ENCODE data around the gene MYO3B. TPM values are rescaled to one million over a fixed set of nuclear protein-coding genes. Genes with fewer than 3 reads are reported as not detected.

Gene MYO3B
- total RNA-seq, 2 experiments from 2014 or later = 0.17 TPM; not detected in 1

DNA sequence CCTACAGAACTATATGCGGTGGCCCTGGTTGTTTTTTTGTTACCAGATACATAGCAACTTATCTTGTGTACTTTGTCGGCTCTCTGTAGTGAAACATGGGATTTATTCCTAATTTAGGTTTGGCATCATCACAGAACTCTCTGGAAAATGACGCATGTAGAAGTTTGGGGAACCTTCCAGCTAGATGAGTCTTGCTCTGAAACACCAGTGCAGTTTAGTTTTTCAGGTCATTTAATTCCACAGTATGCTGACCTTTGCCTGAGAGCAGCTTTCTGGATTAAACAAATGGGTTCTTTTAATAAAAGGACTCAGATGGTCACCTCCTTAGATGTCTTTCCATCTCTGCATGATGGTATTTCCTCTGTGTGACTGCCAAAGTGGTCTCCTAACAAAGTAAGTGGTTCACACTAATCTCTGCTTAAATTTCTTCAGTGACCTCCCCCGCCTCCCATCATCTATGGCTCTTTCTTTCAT lies 39.9 kb downstream of the MYO3B start:
- intact Hi-C loops (cut with micrococcal nuclease) = no loop called here
- Mint-ChIP-seq H3K27ac (no peak overlapping the region), H3K27me3 (ENCODE audit: low read depth) (peaks cover 7% of the 10 kb centered on the region), H3K4me3 (no peak overlapping the region), H3K9me3 (no peaks in the 10 kb centered on the region), H3K36me3 (ENCODE audit: low read depth) (no peaks in the 10 kb centered on the region), H3K4me1 (ENCODE audit: low read depth) (peaks cover 3% of the 10 kb centered on the region)
- CTCF ChIA-PET = no interaction called here
- DNase-seq = no peak

DNA sequence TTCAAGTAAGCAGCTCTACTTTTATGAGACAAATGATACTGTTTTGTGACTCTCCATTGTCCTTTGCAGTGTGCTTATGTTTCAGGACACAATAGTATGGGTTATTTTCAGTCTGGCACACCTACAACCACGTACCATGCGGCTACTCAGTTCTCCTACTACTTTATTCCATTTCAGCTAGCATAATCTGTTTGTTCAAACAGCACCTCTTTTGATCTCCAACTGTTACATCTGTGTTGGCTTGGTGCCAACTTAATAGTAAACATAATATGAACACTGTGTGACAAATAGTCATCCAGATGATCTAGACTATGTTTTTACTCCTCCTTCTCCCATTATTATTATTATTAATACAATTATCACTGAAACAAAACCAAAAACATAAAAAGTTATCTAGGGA lies 40.5 kb downstream of the MYO3B start:
- Mint-ChIP-seq H3K9me3 (no peaks in the 10 kb centered on the region), H3K27ac (no peak overlapping the region), H3K4me1 (ENCODE audit: low read depth) (no peaks in the 10 kb centered on the region), H3K27me3 (ENCODE audit: low read depth) (peaks cover 3% of the 10 kb centered on the region), H3K36me3 (ENCODE audit: low read depth) (no peaks in the 10 kb centered on the region), H3K4me3 (no peak overlapping the region)
- DNase-seq = no peak
- CTCF ChIA-PET = no interaction called here
- intact Hi-C loops (cut with micrococcal nuclease) = no loop called here

DNA sequence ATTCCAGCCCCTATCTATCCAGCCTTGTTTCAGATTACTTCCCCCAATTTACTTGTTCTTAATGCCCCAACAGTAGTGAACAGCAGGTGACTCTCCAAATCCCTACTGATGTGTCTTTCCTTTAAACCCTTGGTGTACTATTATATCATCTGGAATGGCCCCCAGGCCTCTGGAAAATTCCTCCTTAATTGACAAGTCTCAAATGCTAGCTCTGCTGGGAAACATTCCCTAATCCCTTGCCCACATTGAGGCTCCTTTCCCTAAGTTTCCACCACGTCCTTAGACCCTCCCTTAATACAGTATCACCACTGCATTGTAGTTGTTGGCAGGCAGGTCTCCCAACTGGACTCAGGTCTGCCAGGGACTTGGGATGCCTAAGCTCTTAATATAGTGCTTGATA lies 41.0 kb downstream of the MYO3B start:
- Mint-ChIP-seq H3K4me1 (ENCODE audit: low read depth) (no peaks in the 10 kb centered on the region), H3K27ac (no peak overlapping the region), H3K9me3 (no peaks in the 10 kb centered on the region), H3K36me3 (ENCODE audit: low read depth) (no peaks in the 10 kb centered on the region), H3K4me3 (no peak overlapping the region), H3K27me3 (ENCODE audit: low read depth) (peaks cover 3% of the 10 kb centered on the region)
- intact Hi-C loops (cut with micrococcal nuclease) = no loop called here
- no peak for DNase-seq
- CTCF ChIA-PET = no interaction called here

- Mint-ChIP-seq H3K36me3 (ENCODE audit: low read depth) (no peaks in the 10 kb centered on the region), H3K4me1 (ENCODE audit: low read depth) (no peaks in the 10 kb centered on the region), H3K4me3 (no peak overlapping the region), H3K9me3 (no peaks in the 10 kb centered on the region), H3K27me3 (ENCODE audit: low read depth) (peaks cover 4% of the 10 kb centered on the region), H3K27ac (no peak overlapping the region)
- DNase-seq = no peak
- intact Hi-C loops (cut with micrococcal nuclease) = loop anchor here (10.0 kb wide), 1 partner anchor 287 kb away; no protein-coding TSS in a partner anchor
- CTCF ChIA-PET = interaction anchor here (0.7 kb wide), 1 partner anchor 134 kb away, joined by 3 read pairs; no protein-coding TSS in a partner anchor
Measured at GRCh38 chr2:170221317-170222288, 43.7 kb downstream of the MYO3B start.

GRCh38 chr2:170222298-170222697 lies 44.4 kb downstream of the MYO3B start:
- no peaks in the 10 kb centered on the region for H3K36me3 Mint-ChIP-seq (ENCODE audit: low read depth)
- no peaks in the 10 kb centered on the region for H3K4me1 Mint-ChIP-seq (ENCODE audit: low read depth)
- DNase-seq = no peak
- H3K4me3 Mint-ChIP-seq = no peak overlapping the region
- no peak overlapping the region for H3K27ac Mint-ChIP-seq
- H3K9me3 Mint-ChIP-seq = no peaks in the 10 kb centered on the region
- intact Hi-C loops (cut with micrococcal nuclease) = loop anchor here (10.0 kb wide), 1 partner anchor 287 kb away; no protein-coding TSS in a partner anchor
- CTCF ChIA-PET = interaction anchor here (0.6 kb wide), 1 partner anchor 205 kb away, joined by 3 read pairs; no protein-coding TSS in a partner anchor
- peaks cover 4% of the 10 kb centered on the region for H3K27me3 Mint-ChIP-seq (ENCODE audit: low read depth)

GRCh38 chr2:170222842-170223241 lies 44.9 kb downstream of the MYO3B start:
- no peak overlapping the region for H3K4me3 Mint-ChIP-seq
- H3K36me3 Mint-ChIP-seq (ENCODE audit: low read depth) = no peaks in the 10 kb centered on the region
- CTCF ChIA-PET = interaction anchor here (0.6 kb wide), 1 partner anchor 205 kb away, joined by 3 read pairs; no protein-coding TSS in a partner anchor
- peaks cover 4% of the 10 kb centered on the region for H3K27me3 Mint-ChIP-seq (ENCODE audit: low read depth)
- intact Hi-C loops (cut with micrococcal nuclease) = loop anchor here (10.0 kb wide), 1 partner anchor 288 kb away; no protein-coding TSS in a partner anchor
- no peaks in the 10 kb centered on the region for H3K4me1 Mint-ChIP-seq (ENCODE audit: low read depth)
- no peak overlapping the region for H3K27ac Mint-ChIP-seq
- no peaks in the 10 kb centered on the region for H3K9me3 Mint-ChIP-seq
- DNase-seq = no peak

GRCh38 chr2:170224692-170225294 lies 46.8 kb downstream of the MYO3B start:
- intact Hi-C loops (cut with micrococcal nuclease) = loop anchor here (10.0 kb wide), 1 partner anchor 290 kb away; no protein-coding TSS in a partner anchor
- Mint-ChIP-seq H3K4me3 (no peak overlapping the region), H3K27ac (no peak overlapping the region), H3K36me3 (ENCODE audit: low read depth) (no peaks in the 10 kb centered on the region), H3K27me3 (ENCODE audit: low read depth) (peaks cover 4% of the 10 kb centered on the region), H3K9me3 (no peaks in the 10 kb centered on the region), H3K4me1 (ENCODE audit: low read depth) (no peaks in the 10 kb centered on the region)
- CTCF ChIA-PET = interaction anchor here (0.9 to 1.0 kb wide), 2 partner anchors 12 to 64 kb away, joined by 4 read pairs; no protein-coding TSS in a partner anchor
- DNase-seq = no peak

- CTCF ChIA-PET = no interaction called here
- DNase-seq = no peak
- Mint-ChIP-seq H3K4me3 (no peak overlapping the region), H3K9me3 (no peaks in the 10 kb centered on the region), H3K27me3 (ENCODE audit: low read depth) (peaks cover 4% of the 10 kb centered on the region), H3K4me1 (ENCODE audit: low read depth) (no peaks in the 10 kb centered on the region), H3K27ac (no peak overlapping the region), H3K36me3 (ENCODE audit: low read depth) (no peaks in the 10 kb centered on the region)
- intact Hi-C loops (cut with micrococcal nuclease) = loop anchor here (10.0 kb wide), 1 partner anchor 291 kb away; no protein-coding TSS in a partner anchor
Measured at GRCh38 chr2:170226216-170226615, 48.3 kb downstream of the MYO3B start.

GRCh38 chr2:170227507-170227947 lies 49.6 kb downstream of the MYO3B start:
- no peak for DNase-seq
- CTCF ChIA-PET = no interaction called here
- intact Hi-C loops (cut with micrococcal nuclease) = loop anchor here (10.0 kb wide), 1 partner anchor 293 kb away; no protein-coding TSS in a partner anchor
- Mint-ChIP-seq H3K27ac (no peak overlapping the region), H3K4me1 (ENCODE audit: low read depth) (no peaks in the 10 kb centered on the region), H3K9me3 (no peaks in the 10 kb centered on the region), H3K27me3 (ENCODE audit: low read depth) (peaks cover 4% of the 10 kb centered on the region), H3K4me3 (no peak overlapping the region), H3K36me3 (ENCODE audit: low read depth) (no peaks in the 10 kb centered on the region)

DNA sequence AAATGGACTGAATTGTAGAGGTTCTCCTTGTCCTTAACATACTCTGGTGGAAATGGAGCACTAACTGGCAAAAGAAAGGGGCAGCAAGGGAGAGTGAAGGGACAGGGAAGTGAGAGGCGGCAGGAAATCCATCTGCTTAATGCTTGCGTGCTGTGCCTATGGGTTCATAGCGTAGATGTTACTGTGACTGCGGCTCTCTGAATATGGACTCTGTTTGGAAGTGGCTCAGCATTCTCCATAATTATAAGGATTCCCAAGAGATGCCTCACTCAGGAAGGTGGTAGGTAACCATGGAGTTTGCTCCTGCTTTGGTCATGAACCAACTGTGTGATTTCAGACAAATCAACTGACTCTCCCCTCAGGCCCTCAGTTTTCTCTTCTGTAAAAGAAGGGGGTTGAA lies 50.0 kb downstream of the MYO3B start:
- DNase-seq = no peak
- Mint-ChIP-seq H3K9me3 (no peaks in the 10 kb centered on the region), H3K27ac (no peak overlapping the region), H3K4me3 (no peak overlapping the region), H3K4me1 (ENCODE audit: low read depth) (no peaks in the 10 kb centered on the region), H3K36me3 (ENCODE audit: low read depth) (no peaks in the 10 kb centered on the region), H3K27me3 (ENCODE audit: low read depth) (peaks cover 4% of the 10 kb centered on the region)
- CTCF ChIA-PET = no interaction called here
- intact Hi-C loops (cut with micrococcal nuclease) = loop anchor here (10.0 kb wide), 1 partner anchor 293 kb away; no protein-coding TSS in a partner anchor

- H3K27ac Mint-ChIP-seq = no peak overlapping the region
- intact Hi-C loops (cut with micrococcal nuclease) = loop anchor here (10.0 kb wide), 1 partner anchor 294 kb away; no protein-coding TSS in a partner anchor
- DNase-seq = no peak
- no peak overlapping the region for H3K4me3 Mint-ChIP-seq
- CTCF ChIA-PET = no interaction called here
- H3K9me3 Mint-ChIP-seq = no peaks in the 10 kb centered on the region
- H3K36me3 Mint-ChIP-seq (ENCODE audit: low read depth) = no peaks in the 10 kb centered on the region
- H3K4me1 Mint-ChIP-seq (ENCODE audit: low read depth) = no peaks in the 10 kb centered on the region
- peaks cover 4% of the 10 kb centered on the region for H3K27me3 Mint-ChIP-seq (ENCODE audit: low read depth)
Measured at GRCh38 chr2:170228429-170228828, 50.5 kb downstream of the MYO3B start.

- intact Hi-C loops (cut with micrococcal nuclease) = loop anchor here (10.0 kb wide), 1 partner anchor 294 kb away; no protein-coding TSS in a partner anchor
- H3K27ac Mint-ChIP-seq = no peak overlapping the region
- peaks cover 4% of the 10 kb centered on the region for H3K27me3 Mint-ChIP-seq (ENCODE audit: low read depth)
- DNase-seq = no peak
- CTCF ChIA-PET = interaction anchor here (0.6 kb wide), 1 partner anchor 140 kb away, joined by 3 read pairs; no protein-coding TSS in a partner anchor
- H3K36me3 Mint-ChIP-seq (ENCODE audit: low read depth) = no peaks in the 10 kb centered on the region
- H3K4me3 Mint-ChIP-seq = no peak overlapping the region
- H3K4me1 Mint-ChIP-seq (ENCODE audit: low read depth) = no peaks in the 10 kb centered on the region
- no peaks in the 10 kb centered on the region for H3K9me3 Mint-ChIP-seq
Measured at GRCh38 chr2:170229125-170229524, 51.2 kb downstream of the MYO3B start.

All from activated naive CD4-positive, alpha-beta T cell treated with anti-CD3 and anti-CD28 coated beads for 36 hours (primary cell).